Heart left ventricle (tissue), 16 donors: ENCODE results near the gene CDH20. TPM values are rescaled to one million over a fixed set of nuclear protein-coding genes. Genes with fewer than 3 reads are reported as not detected.
A peak's percentile ranks its signal among the peaks of the same experiment; 100 is the strongest.

Source experiments
- ATAC-seq, 4 donors: fragments of 200-7000 bp; cut with Tn5 transposase; one replicate each; pipeline ENCODE4 v1.9.1; 2020 to 2022; ENCODE audit warnings: moderate library complexity in 4 of 4, mild to moderate bottlenecking in 3 of 4, moderate number of reproducible peaks in 1 of 4
- DNase-seq, 5 donors: peaks; one replicate each; pipeline ENCODE4 v3.0.0-alpha.2; 2020
- H3K27ac ChIP-seq, 12 donors: fragments of 200-600 bp; sonication (generic) in 4 of 12; one replicate each; pipeline versions ENCODE4 v1.5.0 to v1.8.0; 2016 to 2022; ENCODE audit warnings: mild to moderate bottlenecking in 2 of 12
- H3K27me3 ChIP-seq, 9 donors: fragments of 200-600 bp; sonication (generic) in 2 of 9; one replicate each; pipeline versions ENCODE4 v1.5.1 to v1.8.0; 2016 to 2022; ENCODE audit warnings: mild to moderate bottlenecking in 3 of 9
- H3K36me3 ChIP-seq, 9 donors: fragments of 200-600 bp; sonication (generic) in 2 of 9; one replicate each; pipeline versions ENCODE4 v1.5.0 to v1.8.0; 2018 to 2022; ENCODE audit warnings: mild to moderate bottlenecking in 2 of 9
- H3K4me1 ChIP-seq, 12 donors: fragments of 200-600 bp; sonication (generic) in 4 of 12; one replicate each; pipeline versions ENCODE4 v1.5.0 to v1.8.0; 2016 to 2022; ENCODE audit warnings: mild to moderate bottlenecking in 3 of 12
- H3K4me3 ChIP-seq, 12 donors: fragments of 200-600 bp; sonication (generic) in 4 of 12; one replicate each; pipeline versions ENCODE4 v1.5.0 to v1.8.0; 2017 to 2022; ENCODE audit warnings: mild to moderate bottlenecking in 9 of 12, moderate library complexity in 4 of 12
- H3K9me3 ChIP-seq, 12 donors: fragments of 200-600 bp; sonication (generic) in 4 of 12; one replicate each; pipeline versions ENCODE4 v1.5.0 to v1.8.0; 2016 to 2022; ENCODE audit warnings: mild to moderate bottlenecking in 1 of 12
- CTCF ChIP-seq, 12 donors: fragments of 200-600 bp; sonication (generic) in 4 of 12; IDR thresholded peaks; one replicate each; pipeline versions ENCODE4 v1.5.0 to v1.8.0; 2018 to 2022; ENCODE audit warnings: antibody characterized with exemption in 12 of 12, mild to moderate bottlenecking in 5 of 12
- POLR2A ChIP-seq, 2 donors: fragments of 450-650 bp; IDR thresholded peaks; one replicate each; pipeline ENCODE4 v1.6.1; 2017; ENCODE audit warnings: antibody characterized with exemption in 2 of 2, mild to moderate bottlenecking in 2 of 2, moderate library complexity in 2 of 2
- WGBS, 4 donors: extraction: QIAGEN DNeasy Blood & Tissue Kit in 2 of 4; methylation state at CpG; one replicate each; pipeline versions ENCODE4 v1.1.5 to v1.1.7; 2013 to 2018; 5-methylcytosine and 5-hydroxymethylcytosine counted together
- intact Hi-C, 10 donors: fragments of 100-400 bp; cut with DNase I; formaldehyde crosslinking; loops; one replicate each; pipeline versions ENCODE4 v1.11.1 to v1.14.2; 2022
- polyA plus RNA-seq, 2 donors: library from polyadenylated mRNA; stranded (reverse); fragments of 200-250 nt; gene quantifications; one replicate each; pipeline ENCODE4 v1.2.3, GENCODE V29; 2013
- total RNA-seq, 9 donors: library from RNA; depleted of rRNA in 2 of 9; stranded (reverse); fragments of >200 nt in 2 of 9; fragmentation: NEBNext Ultra II Directional in 3 of 9; extraction: Animal tissue kit (Norgen Biotek cat#: 25700) in 3 of 9; gene quantifications; one replicate each; pipeline versions ENCODE4 v1.1.0 to v1.2.4, GENCODE V29; 2016 to 2023
- donor health status: ischemic (EF 13 %, LVEDD 7.1; RV severe dilation, severe dysfunction).
- donor health status: healthy with polysubstance abuse.
- donor health status: DM: no; HTN: yes; CAD: no.
- donor health status: DM: no; HTN: no; CAD: no.
- donor health status: ischemic (EF 25% LVEDD 6.9; RV normal size, moderate dysfunction).
- donor health status: ischemic (EF 25% LVEDD 5.7; RV mildly dilated, moderate dysfunction).
- donor health status: healthy.
- donor health status: DM: yes; HTN: yes; CAD: no.
- donor health status: ischemic (EF 35%, LVEDD 5.7; RV mildly dilated, moderate dysfunction).
- donor health status: nonischemic (EF 11% LVEDD 7.7; RV severe dilation, severe dysfunction).
- donor health status: DM: yes; HTN: yes; CAD: no.
- donor health status: PGD.
- donor health status: ischemic (EF 29% LVEDD 5.4; RV normal size, mild dysfunction).
- donor health status: nonischemic (EF 23%, LVEDD 6.1; RV moderate dilation, normal function).

Gene CDH20
- total and polyA plus RNA-seq, 11 donors, result 0.03 to 0.20 (median 0.15) TPM; not detected in 8

- peak in 1 of 4 donors; percentile 33 for ATAC-seq
- Histone ChIP-seq H3K4me3 (no peak overlapping the region), H3K27me3 (no peaks in the 10 kb centered on the region), H3K27ac (no peak overlapping the region), H3K36me3 (no peaks in the 10 kb centered on the region), H3K9me3 (no peaks in the 10 kb centered on the region), H3K4me1 (peaks cover 0 to 19% (median 0%) of the 10 kb centered on the region in 12 donors)
- intact Hi-C loops, result no loop called here
- 32 to 48% (median 40%) methylated on average over 4 of the region's 4 CpGs for WGBS, 4 donors
- no peak for TF ChIP-seq POLR2A (IDR thresholded peaks at IDR 0.05)
- TF ChIP-seq CTCF (IDR thresholded peaks at IDR 0.05), result no peak
- no peak for DNase-seq
These were observed 67.5 kb downstream of the CDH20 start for GRCh38 chr18:61400716-61401115.

- Histone ChIP-seq H3K9me3 (no peaks in the 10 kb centered on the region), H3K27ac (no peak overlapping the region), H3K4me3 (no peak overlapping the region), H3K4me1 (peaks cover 0 to 19% (median 0%) of the 10 kb centered on the region in 12 donors), H3K27me3 (no peaks in the 10 kb centered on the region), H3K36me3 (no peaks in the 10 kb centered on the region)
- ATAC-seq (no peak), DNase-seq (no peak)
- TF ChIP-seq POLR2A (IDR thresholded peaks at IDR 0.05) (no peak), CTCF (IDR thresholded peaks at IDR 0.05) (no peak)
- intact Hi-C loops, result no loop called here
- WGBS, 4 donors, result 23 to 72% (median 29%) methylated on average over 1 of the region's 1 CpG
These were observed 69.5 kb downstream of the CDH20 start for GRCh38 chr18:61402726-61403125.

GRCh38 chr18:61413396-61413795 lies 80.2 kb downstream of the CDH20 start:
- WGBS, 4 donors, result 90 to 96% (median 94%) methylated on average over 1 of the region's 1 CpG
- intact Hi-C loops, result no loop called here
- no peak for DNase-seq
- no peak for TF ChIP-seq CTCF (IDR thresholded peaks at IDR 0.05)
- no peak for TF ChIP-seq POLR2A (IDR thresholded peaks at IDR 0.05)
- Histone ChIP-seq H3K9me3 (no peaks in the 10 kb centered on the region), H3K4me3 (no peak overlapping the region), H3K27me3 (no peaks in the 10 kb centered on the region), H3K27ac (no peak overlapping the region), H3K4me1 (no peaks in the 10 kb centered on the region), H3K36me3 (no peaks in the 10 kb centered on the region)
- ATAC-seq, result no peak

GRCh38 chr18:61414086-61414485 lies 80.9 kb downstream of the CDH20 start:
- TF ChIP-seq POLR2A (IDR thresholded peaks at IDR 0.05), result no peak
- no peak for TF ChIP-seq CTCF (IDR thresholded peaks at IDR 0.05)
- no peaks in the 10 kb centered on the region for H3K9me3 ChIP-seq
- H3K36me3 ChIP-seq, result no peaks in the 10 kb centered on the region
- intact Hi-C loops, result no loop called here
- no peak overlapping the region for H3K27ac ChIP-seq
- no peaks in the 10 kb centered on the region for H3K4me1 ChIP-seq
- ATAC-seq (no peak), DNase-seq (no peak)
- 82 to 85% (median 82%) methylated on average over 4 of the region's 4 CpGs for WGBS, 4 donors
- H3K27me3 ChIP-seq, result no peaks in the 10 kb centered on the region
- no peak overlapping the region for H3K4me3 ChIP-seq
